ENCODE results near the gene NGB. TPM values are rescaled to one million over a fixed set of nuclear protein-coding genes. Genes with fewer than 3 reads are reported as not detected.
"Not testable (repeated sequence)": the region's sequence is repeated elsewhere in the genome, so short reads cannot be mapped to it uniquely, and the experiment has no call there.

Gene NGB
- not detected in 2 replicates for total RNA-seq (2014; rRNA removed; shearing (Covaris generic))
- not detected in 2 replicates for polyA plus RNA-seq (2014; cell fraction: nucleus; rRNA removed)

GRCh38 chr14:77271113-77271710 lies at the start of gene NGB:
Gene NGB, minus strand, starts transcription at chr14:77271206. Its CDS starts 269 bp downstream, at chr14:77270937.
- no peak for DNase-seq (ENCODE audit: extremely low read depth, low read depth)

- peak; percentile 91 for DNase-seq (ENCODE audit: extremely low read depth, low read depth)
Measured at GRCh38 chr14:77320238-77320935, 49.4 kb upstream of the NGB start, which contains the start of gene POMT2. Gene POMT2, minus strand, starts transcription at chr14:77320883. Its CDS starts 202 bp downstream, at chr14:77320681.

GRCh38 chr14:77319422-77319821 lies 48.4 kb upstream of the NGB start:
- no peak for DNase-seq (ENCODE audit: extremely low read depth, low read depth)

GRCh38 chr14:77318756-77319155 lies 47.8 kb upstream of the NGB start:
- not testable (repeated sequence) for DNase-seq (ENCODE audit: extremely low read depth, low read depth)

GRCh38 chr14:77318006-77318553 lies 47.1 kb upstream of the NGB start:
- no peak for DNase-seq (ENCODE audit: extremely low read depth, low read depth)

- no peak for DNase-seq (ENCODE audit: extremely low read depth, low read depth)
Measured at GRCh38 chr14:77316872-77317301, 45.9 kb upstream of the NGB start.

- no peak for DNase-seq (ENCODE audit: extremely low read depth, low read depth)
Measured at GRCh38 chr14:77316195-77316505, 45.1 kb upstream of the NGB start.

- DNase-seq (ENCODE audit: extremely low read depth, low read depth) = no peak
Measured at GRCh38 chr14:77314539-77315457, 43.8 kb upstream of the NGB start.

- no peak for DNase-seq (ENCODE audit: extremely low read depth, low read depth)
Measured at GRCh38 chr14:77314043-77314442, 43.0 kb upstream of the NGB start.

- DNase-seq (ENCODE audit: extremely low read depth, low read depth) = no peak
Measured at GRCh38 chr14:77313371-77313770, 42.4 kb upstream of the NGB start.

- no peak for DNase-seq (ENCODE audit: extremely low read depth, low read depth)
Measured at GRCh38 chr14:77311217-77311616, 40.2 kb upstream of the NGB start.

- no peak for DNase-seq (ENCODE audit: extremely low read depth, low read depth)
Measured at GRCh38 chr14:77310026-77310425, 39.0 kb upstream of the NGB start.

GRCh38 chr14:77309131-77309530 lies 38.1 kb upstream of the NGB start:
- no peak for DNase-seq (ENCODE audit: extremely low read depth, low read depth)

- no peak for DNase-seq (ENCODE audit: extremely low read depth, low read depth)
Measured at GRCh38 chr14:77306851-77307496, 36.0 kb upstream of the NGB start.

- DNase-seq (ENCODE audit: extremely low read depth, low read depth) = no peak
Measured at GRCh38 chr14:77306416-77306815, 35.4 kb upstream of the NGB start.

- DNase-seq (ENCODE audit: extremely low read depth, low read depth) = no peak
Measured at GRCh38 chr14:77305696-77306095, 34.7 kb upstream of the NGB start.

GRCh38 chr14:77303417-77304156 lies 32.6 kb upstream of the NGB start:
- DNase-seq (ENCODE audit: extremely low read depth, low read depth) = peak; percentile 88

- DNase-seq (ENCODE audit: extremely low read depth, low read depth) = peak; percentile 40
Measured at GRCh38 chr14:77302926-77303325, 31.9 kb upstream of the NGB start.

GRCh38 chr14:77301103-77301502 lies 30.1 kb upstream of the NGB start:
- peak; percentile 75 for DNase-seq (ENCODE audit: extremely low read depth, low read depth)

GRCh38 chr14:77299771-77300170 lies 28.8 kb upstream of the NGB start:
- DNase-seq (ENCODE audit: extremely low read depth, low read depth) = no peak
